H9 (cell line): ENCODE data around the gene FAM180B. TPM values are rescaled to one million over a fixed set of nuclear protein-coding genes. Genes with fewer than 3 reads are reported as not detected.

Experiments
- DNase-seq: peaks from one replicate; pipeline ENCODE4 v3.0.0-alpha.2; 2017
- H2AFZ ChIP-seq: one replicate; pipeline ENCODE4 v1.6.1; 2013; ENCODE audit warnings: mild to moderate bottlenecking, low read length, control low read depth, moderate library complexity
- H2AK5ac ChIP-seq: 2 replicates; pipeline ENCODE4 v1.6.1; 2013; ENCODE audit warnings: low read length, control low read depth, mixed read lengths; ENCODE audit not compliant: insufficient read length
- H2BK120ac ChIP-seq: one replicate; pipeline ENCODE4 v1.6.1; 2013; ENCODE audit warnings: low read depth, mild to moderate bottlenecking, low read length, control low read depth, inconsistent platforms; ENCODE audit not compliant: poor library complexity, severe bottlenecking
- H2BK12ac ChIP-seq: 2 replicates; pipeline ENCODE4 v1.6.1; 2013; ENCODE audit warnings: low read length, control low read depth, mixed read lengths, low read depth; ENCODE audit not compliant: insufficient read length
- H2BK15ac ChIP-seq: 2 replicates; pipeline ENCODE4 v1.6.1; 2013; ENCODE audit warnings: low read depth, low read length, control low read depth
- H2BK20ac ChIP-seq: one replicate; pipeline ENCODE4 v1.6.1; 2013; ENCODE audit warnings: low read depth, mild to moderate bottlenecking, low read length, control low read depth, inconsistent platforms; ENCODE audit not compliant: poor library complexity, severe bottlenecking
- H2BK5ac ChIP-seq: 2 replicates; pipeline ENCODE4 v1.6.1; 2013; ENCODE audit warnings: low read length, control low read depth, mixed read lengths; ENCODE audit not compliant: insufficient read length
- H3K14ac ChIP-seq: 2 replicates; pipeline ENCODE4 v1.6.1; 2013; ENCODE audit warnings: low read length, control low read depth; ENCODE audit not compliant: insufficient read depth
- H3K18ac ChIP-seq: 2 replicates; pipeline ENCODE4 v1.6.1; 2013; ENCODE audit warnings: low read depth, mild to moderate bottlenecking, mixed read lengths, low read length, control low read depth; ENCODE audit not compliant: insufficient read length
- H3K23ac ChIP-seq: 2 replicates; pipeline ENCODE4 v1.6.1; 2013; ENCODE audit warnings: low read length, control low read depth, mixed read lengths, low read depth; ENCODE audit not compliant: insufficient read length
- H3K23me2 ChIP-seq: 2 replicates; pipeline ENCODE4 v1.6.1; 2013; ENCODE audit warnings: low read depth, mild to moderate bottlenecking, mixed read lengths, low read length, control low read depth; ENCODE audit not compliant: insufficient read length, poor library complexity, severe bottlenecking
- H3K27ac ChIP-seq: 2 replicates; pipeline ENCODE4 v1.5.1; 2013; ENCODE audit warnings: low read length, control low read depth, mixed read lengths, low read depth; ENCODE audit not compliant: insufficient read length
- H3K27me3 ChIP-seq: 2 replicates; pipeline ENCODE4 v1.6.1; 2013; ENCODE audit warnings: low read length, control low read depth, inconsistent platforms; ENCODE audit not compliant: insufficient read depth
- H3K4ac ChIP-seq: 2 replicates; pipeline ENCODE4 v1.6.1; 2013; ENCODE audit warnings: low read depth, mild to moderate bottlenecking, control low read depth, inconsistent platforms, low read length, moderate library complexity
- H3K4me1 ChIP-seq: 2 replicates; pipeline ENCODE4 v1.6.1; 2013; ENCODE audit warnings: low read length, control low read depth, inconsistent platforms; ENCODE audit not compliant: insufficient read depth
- H3K4me2 ChIP-seq: 2 replicates; pipeline ENCODE4 v1.6.1; 2013; ENCODE audit warnings: low read length, control low read depth, mixed read lengths; ENCODE audit not compliant: insufficient read length, insufficient read depth
- H3K56ac ChIP-seq: 2 replicates; pipeline ENCODE4 v1.6.1; 2013; ENCODE audit warnings: low read depth, mild to moderate bottlenecking, mixed read lengths, low read length, control low read depth; ENCODE audit not compliant: insufficient read length
- H3K79me1 ChIP-seq: 2 replicates; pipeline ENCODE4 v1.6.1; 2013; ENCODE audit warnings: low read depth, mild to moderate bottlenecking, moderate library complexity, low read length, control low read depth, inconsistent platforms; ENCODE audit not compliant: insufficient read depth, poor library complexity, severe bottlenecking
- H3K79me2 ChIP-seq: 2 replicates; pipeline ENCODE4 v1.6.1; 2013; ENCODE audit warnings: low read length, control low read depth, inconsistent platforms; ENCODE audit not compliant: insufficient read depth
- H3K9ac ChIP-seq: 2 replicates; pipeline ENCODE4 v1.6.1; 2013; ENCODE audit warnings: low read length, control low read depth, mixed read lengths; ENCODE audit not compliant: insufficient read length; ENCODE audit errors: extremely low read depth
- H3K9me3 ChIP-seq: one replicate; pipeline ENCODE4 v1.6.1; 2013; ENCODE audit warnings: low read depth, low read length, inconsistent platforms; ENCODE audit not compliant: control insufficient read depth
- H3T11ph ChIP-seq: one replicate; pipeline ENCODE4 v1.6.1; 2013; ENCODE audit warnings: mild to moderate bottlenecking, low read length, control low read depth, inconsistent platforms
- H4K20me1 ChIP-seq: one replicate; pipeline ENCODE4 v1.6.1; 2013; ENCODE audit not compliant: control insufficient read depth, insufficient read length, insufficient read depth
- H4K5ac ChIP-seq: 2 replicates; pipeline ENCODE4 v1.6.1; 2013; ENCODE audit warnings: low read depth, mild to moderate bottlenecking, mixed read lengths, low read length, control low read depth; ENCODE audit not compliant: insufficient read length
- H4K8ac ChIP-seq: replicated peaks from 2 replicates; pipeline ENCODE4 v1.6.1; 2013; ENCODE audit warnings: low read length, control low read depth, mixed read lengths, low read depth; ENCODE audit not compliant: insufficient read length
- H4K91ac ChIP-seq: 2 replicates; pipeline ENCODE4 v1.6.1; 2013; ENCODE audit warnings: low read depth, mild to moderate bottlenecking, moderate library complexity, mixed read lengths, low read length, control low read depth; ENCODE audit not compliant: insufficient read length
- H3K27ac Mint-ChIP-seq, 3 experiments: 2 replicates in 2 of 3; 3 replicates in 1 of 3; pipeline ENCODE4 v1.8.0; 2020 to 2021; ENCODE audit warnings: mixed read lengths in 3 of 3, mild to moderate bottlenecking in 1 of 3, moderate library complexity in 1 of 3
- H3K27me3 Mint-ChIP-seq: 2 replicates; pipeline ENCODE4 v1.8.0; 2021; ENCODE audit warnings: low read depth, mild to moderate bottlenecking, moderate library complexity, mixed read lengths
- H3K36me3 Mint-ChIP-seq, 3 experiments: 2 replicates in 2 of 3; 3 replicates in 1 of 3; pipeline ENCODE4 v1.8.0; 2020 to 2021; ENCODE audit warnings: low read depth in 3 of 3, mixed read lengths in 3 of 3; ENCODE audit not compliant: insufficient read depth in 1 of 3
- H3K4me1 Mint-ChIP-seq, 2 experiments: 2 replicates each; pipeline ENCODE4 v1.8.0; 2020; ENCODE audit warnings: mixed read lengths in 2 of 2
- H3K4me3 Mint-ChIP-seq, 2 experiments: 2 replicates in 1 of 2; 3 replicates in 1 of 2; pipeline ENCODE4 v1.8.0; 2020 to 2021; ENCODE audit warnings: mild to moderate bottlenecking in 2 of 2, mixed read lengths in 2 of 2, moderate library complexity in 1 of 2
- H3K9me3 Mint-ChIP-seq, 2 experiments: 2 replicates in 1 of 2; 3 replicates in 1 of 2; pipeline ENCODE4 v1.8.0; 2020; ENCODE audit warnings: mild to moderate bottlenecking in 2 of 2, mixed read lengths in 2 of 2, moderate library complexity in 1 of 2
- CTCF ChIP-seq: fragments of 200-600 bp; sonication (generic); conservative IDR thresholded peaks from 3 replicates; pipeline ENCODE4 v1.8.0; 2021; ENCODE audit warnings: antibody characterized with exemption, mild to moderate bottlenecking
- WGBS: extraction: QIAGEN DNeasy Blood & Tissue Kit; methylation state at CpG from one replicate; pipeline ENCODE4 v1.1.7; 2013; ENCODE audit warnings: missing lambda C conversion rate, low lambda C conversion rate, mixed read lengths; ENCODE audit not compliant: insufficient read length; ENCODE audit errors: extremely low coverage; 5-methylcytosine and 5-hydroxymethylcytosine counted together
- total RNA-seq: library from RNA; stranded (reverse); gene quantifications from 2 replicates; pipeline ENCODE4 v1.2.1, GENCODE V29; 2021

Gene FAM180B
- total RNA-seq, 1 experiment from 2014 or later = 0.37 TPM

GRCh38 chr11:47626234-47626633 is 39.8 kb downstream of the FAM180B start:
- Mint-ChIP-seq H3K27me3 (no peaks in the 10 kb centered on the region), H3K4me3 (no peak overlapping the region), H3K36me3 (peaks cover 33 to 83% (median 68%) of the 10 kb centered on the region in 3 experiments; a peak in 6 of 7 replicates), H3K27ac (no peak overlapping the region), H3K4me1 (no peaks in the 10 kb centered on the region), H3K9me3 (no peaks in the 10 kb centered on the region)
- no peaks in the 10 kb centered on the region for H3K23me2 ChIP-seq
- no peak for DNase-seq
- no peak overlapping the region for H3K18ac ChIP-seq
- no peak overlapping the region for H2BK12ac ChIP-seq
- no peak overlapping the region for H2AFZ ChIP-seq
- no peak overlapping the region for H3K14ac ChIP-seq
- H3K56ac ChIP-seq = no peak overlapping the region
- H3K27me3 ChIP-seq = no peaks in the 10 kb centered on the region
- H3K9ac ChIP-seq = no peak overlapping the region
- H2AK5ac ChIP-seq = no peak overlapping the region
- no peak overlapping the region for H2BK5ac ChIP-seq
- H2BK120ac ChIP-seq = no peak overlapping the region
- no peaks in the 10 kb centered on the region for H3K9me3 ChIP-seq
- no peaks in the 10 kb centered on the region for H3K79me2 ChIP-seq
- H3T11ph ChIP-seq = no peak overlapping the region
- H4K20me1 ChIP-seq = no peaks in the 10 kb centered on the region
- no peak overlapping the region for H3K4me2 ChIP-seq
- no peak overlapping the region for H4K8ac ChIP-seq
- no peak overlapping the region for H4K91ac ChIP-seq
- H2BK15ac ChIP-seq = no peak overlapping the region
- H3K27ac ChIP-seq = no peak overlapping the region
- no peak overlapping the region for H3K23ac ChIP-seq
- H4K5ac ChIP-seq = no peak overlapping the region
- no CpG with 5 or more reads among the region's 8 CpGs for WGBS
- H3K4me1 ChIP-seq = no peaks in the 10 kb centered on the region
- no peak for TF ChIP-seq CTCF
- no peak overlapping the region for H3K4ac ChIP-seq
- no peaks in the 10 kb centered on the region for H3K79me1 ChIP-seq
- no peak overlapping the region for H2BK20ac ChIP-seq
